HG02852 (cell line): ENCODE measurements around the gene ZNF205.

Source experiments
- ATAC-seq: cut with Tn5 transposase; IDR thresholded peaks from one replicate; pipeline ENCODE4 v1.9.1; 2021; ENCODE audit warnings: mild to moderate bottlenecking, moderate library complexity; ENCODE audit not compliant: unreplicated experiment

ZNF205 gene

GRCh38 chr16:3101018-3101840 is 11.2 kb upstream of the ZNF205 start:
- ATAC-seq = no peak

GRCh38 chr16:3101841-3102470 is 10.4 kb upstream of the ZNF205 start:
- ATAC-seq = no peak

- ATAC-seq = peak; percentile 75
Measured at GRCh38 chr16:3106205-3106928, 6.0 kb upstream of the ZNF205 start.

DNA sequence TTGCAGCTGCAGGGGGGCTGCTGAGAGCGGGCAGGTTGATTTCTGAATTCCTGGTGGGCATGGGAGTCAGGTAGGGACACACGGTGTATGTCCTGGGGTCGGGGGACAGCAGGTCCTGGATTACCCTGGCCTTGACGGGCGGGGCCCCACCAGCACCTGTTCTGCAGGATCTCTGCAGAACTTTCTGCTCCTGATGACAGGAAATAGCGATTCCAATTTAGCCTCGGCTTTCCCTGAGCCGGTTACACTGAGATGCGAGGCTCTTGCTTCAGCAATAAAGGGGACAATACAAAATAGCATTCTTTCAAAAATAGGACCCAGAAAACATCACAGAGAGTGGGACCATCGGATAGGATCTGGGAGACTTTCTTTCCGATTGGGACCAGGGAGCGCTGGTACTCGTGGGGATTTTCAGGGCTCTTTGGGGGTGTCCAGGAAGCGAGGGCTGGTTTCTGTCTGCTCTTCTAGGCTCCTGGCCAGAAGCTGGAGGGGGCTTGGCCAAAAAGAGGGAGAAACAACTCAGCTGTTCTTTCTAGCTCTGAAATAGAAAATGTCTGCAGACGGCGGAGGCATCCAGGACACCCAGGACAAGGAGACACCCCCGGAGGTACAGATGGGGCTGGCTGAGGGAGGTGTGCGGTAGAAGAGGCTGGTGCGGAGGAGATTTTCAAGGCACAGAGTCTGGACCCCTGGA is 642 bp downstream of the ZNF205 start:
- no peak for ATAC-seq

- no peak for ATAC-seq
Measured at GRCh38 chr16:3113765-3114479, 1.5 kb downstream of the ZNF205 start.

DNA sequence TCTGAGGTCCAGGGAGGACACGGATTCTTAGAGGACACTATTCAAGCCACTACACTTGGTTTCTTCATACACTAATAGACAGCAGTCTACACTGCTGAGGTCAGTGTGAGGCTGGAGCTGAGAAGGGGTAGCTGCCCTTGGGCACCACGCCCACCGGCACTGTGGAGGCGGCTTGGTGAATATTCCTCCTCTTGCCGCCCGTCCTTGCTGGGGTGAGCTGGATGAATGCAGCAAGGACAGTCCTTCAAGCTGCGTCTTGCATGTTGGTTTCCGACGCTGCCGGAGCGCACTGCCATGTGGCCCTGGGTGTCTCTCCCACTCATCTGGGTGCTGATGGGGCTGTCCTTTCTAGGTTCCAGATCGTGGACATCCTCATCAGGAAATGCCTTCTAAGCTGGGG is 2.6 kb downstream of the ZNF205 start:
- no peak for ATAC-seq

GRCh38 chr16:3115561-3115960 is 3.2 kb downstream of the ZNF205 start:
- ATAC-seq = no peak

- no peak for ATAC-seq
Measured at GRCh38 chr16:3118204-3118790, 5.9 kb downstream of the ZNF205 start.

DNA sequence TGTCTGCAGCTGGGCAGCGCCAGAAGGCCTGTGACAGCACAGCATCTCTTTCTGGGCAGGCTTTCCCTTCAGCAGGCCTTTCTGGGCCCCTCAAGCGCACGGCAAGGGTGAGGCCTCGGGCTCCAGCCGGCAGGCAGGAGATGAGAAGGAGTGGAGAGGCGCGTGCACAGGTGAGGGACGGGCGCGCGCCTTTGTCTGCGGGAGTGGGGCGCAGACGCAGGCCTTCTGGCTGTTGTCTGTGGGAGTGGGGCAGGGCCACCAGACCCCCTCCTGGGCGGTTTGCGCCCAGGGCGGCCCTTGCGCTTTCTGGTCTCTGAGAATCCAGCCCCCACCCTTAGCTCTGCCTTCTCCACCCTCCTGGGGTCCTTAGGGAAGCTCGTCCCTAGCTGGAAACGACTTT is 6.5 kb downstream of the ZNF205 start:
- no peak for ATAC-seq

DNA sequence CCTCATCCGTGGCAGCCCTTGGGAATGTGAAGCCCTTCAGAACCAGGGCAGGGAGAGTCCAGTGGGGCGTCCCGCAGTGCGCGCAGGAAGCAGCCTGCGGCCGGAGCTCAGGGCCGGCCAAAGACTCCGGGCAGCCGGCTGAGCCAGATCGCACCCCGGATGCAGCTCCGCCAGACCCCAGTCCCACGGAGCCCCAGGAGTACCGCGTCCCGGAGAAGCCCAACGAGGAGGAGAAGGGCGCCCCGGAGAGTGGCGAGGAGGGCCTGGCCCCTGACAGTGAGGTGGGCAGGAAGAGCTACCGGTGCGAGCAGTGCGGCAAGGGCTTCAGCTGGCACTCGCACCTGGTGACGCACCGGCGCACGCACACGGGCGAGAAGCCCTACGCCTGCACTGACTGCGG is 6.9 kb downstream of the ZNF205 start:
- ATAC-seq = no peak

GRCh38 chr16:3119701-3120408 is 7.5 kb downstream of the ZNF205 start:
- ATAC-seq = no peak

DNA sequence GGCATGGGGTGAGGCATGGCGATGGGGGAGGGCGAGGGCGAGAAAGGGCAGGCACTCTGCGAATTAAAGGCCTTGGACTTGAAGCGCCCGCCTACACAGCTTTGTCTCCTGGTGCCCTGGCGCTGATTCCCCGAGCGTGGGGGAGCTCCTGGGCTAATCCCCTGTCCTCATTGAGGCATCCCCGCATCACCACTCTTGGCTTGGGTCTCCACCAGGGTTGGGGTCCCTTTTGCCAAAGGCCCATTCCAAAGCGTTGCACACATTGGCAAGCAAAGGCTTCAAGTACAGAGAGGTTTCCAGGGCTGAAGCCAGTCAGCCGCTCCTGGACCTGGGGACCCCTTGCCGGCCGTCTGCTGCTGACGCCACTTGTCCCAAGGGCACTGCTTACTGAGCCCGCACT is 8.0 kb downstream of the ZNF205 start:
- no peak for ATAC-seq

DNA sequence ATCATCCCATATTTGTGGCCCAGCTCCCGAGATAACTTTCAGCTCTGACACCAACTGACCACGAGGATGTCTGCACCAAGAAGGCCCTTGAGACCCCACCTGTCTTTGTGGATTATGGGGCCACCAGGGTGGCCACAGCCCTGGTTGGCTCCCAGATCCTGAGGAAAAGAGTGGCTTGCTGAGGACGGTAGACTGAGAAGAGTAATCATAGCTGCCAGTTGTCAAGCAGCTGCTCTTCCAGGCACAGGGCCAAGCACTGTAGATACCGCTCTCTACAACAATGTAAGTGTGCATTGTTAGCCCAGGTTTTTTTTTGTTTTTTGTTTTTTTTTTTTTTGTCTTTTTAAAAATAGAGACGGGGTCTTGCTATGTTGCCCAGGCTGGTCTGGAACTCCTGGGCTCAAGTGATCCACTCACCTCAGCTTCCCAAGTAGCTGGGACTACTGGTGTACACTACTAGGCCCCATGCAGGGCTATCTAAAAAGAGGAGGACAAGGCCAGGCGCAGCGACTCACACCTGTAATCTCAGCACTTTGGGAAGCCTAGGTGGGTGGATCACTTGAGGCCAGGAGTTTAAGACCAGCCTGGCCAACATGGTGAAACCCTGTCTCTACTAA is 9.6 kb downstream of the ZNF205 start:
- ATAC-seq = no peak

DNA sequence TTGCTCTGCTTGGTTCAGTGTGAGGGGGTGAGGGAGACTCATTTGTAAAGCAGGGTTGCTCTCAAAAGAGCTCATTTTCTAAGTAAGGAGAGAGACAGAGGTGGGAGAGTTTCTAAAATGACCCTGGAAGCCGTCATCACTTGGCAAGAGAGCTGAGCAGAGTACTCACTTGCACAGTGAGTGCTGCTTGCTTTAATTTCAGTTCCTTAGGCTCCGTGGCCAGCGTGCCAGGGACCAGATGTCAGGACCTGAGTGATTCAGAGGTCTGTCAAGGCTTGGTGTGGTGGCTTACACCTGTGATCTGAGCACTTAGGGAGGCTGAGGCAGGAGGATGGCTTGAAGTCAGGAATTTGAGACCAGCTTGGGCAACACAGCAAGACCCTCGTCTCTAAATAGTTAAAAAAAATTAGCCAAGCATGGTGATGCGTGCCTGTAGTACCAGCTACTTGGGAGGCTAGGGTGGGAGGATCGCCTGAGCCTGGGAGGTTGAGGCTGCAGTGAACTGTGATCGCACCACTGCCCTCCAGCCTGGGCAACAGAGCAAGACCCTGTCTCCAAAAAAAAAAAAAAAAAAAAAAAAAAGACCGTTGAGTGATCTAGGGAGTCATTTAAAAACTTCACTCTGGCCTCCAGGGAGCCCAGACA is 10.7 kb downstream of the ZNF205 start:
- ATAC-seq = no peak

DNA sequence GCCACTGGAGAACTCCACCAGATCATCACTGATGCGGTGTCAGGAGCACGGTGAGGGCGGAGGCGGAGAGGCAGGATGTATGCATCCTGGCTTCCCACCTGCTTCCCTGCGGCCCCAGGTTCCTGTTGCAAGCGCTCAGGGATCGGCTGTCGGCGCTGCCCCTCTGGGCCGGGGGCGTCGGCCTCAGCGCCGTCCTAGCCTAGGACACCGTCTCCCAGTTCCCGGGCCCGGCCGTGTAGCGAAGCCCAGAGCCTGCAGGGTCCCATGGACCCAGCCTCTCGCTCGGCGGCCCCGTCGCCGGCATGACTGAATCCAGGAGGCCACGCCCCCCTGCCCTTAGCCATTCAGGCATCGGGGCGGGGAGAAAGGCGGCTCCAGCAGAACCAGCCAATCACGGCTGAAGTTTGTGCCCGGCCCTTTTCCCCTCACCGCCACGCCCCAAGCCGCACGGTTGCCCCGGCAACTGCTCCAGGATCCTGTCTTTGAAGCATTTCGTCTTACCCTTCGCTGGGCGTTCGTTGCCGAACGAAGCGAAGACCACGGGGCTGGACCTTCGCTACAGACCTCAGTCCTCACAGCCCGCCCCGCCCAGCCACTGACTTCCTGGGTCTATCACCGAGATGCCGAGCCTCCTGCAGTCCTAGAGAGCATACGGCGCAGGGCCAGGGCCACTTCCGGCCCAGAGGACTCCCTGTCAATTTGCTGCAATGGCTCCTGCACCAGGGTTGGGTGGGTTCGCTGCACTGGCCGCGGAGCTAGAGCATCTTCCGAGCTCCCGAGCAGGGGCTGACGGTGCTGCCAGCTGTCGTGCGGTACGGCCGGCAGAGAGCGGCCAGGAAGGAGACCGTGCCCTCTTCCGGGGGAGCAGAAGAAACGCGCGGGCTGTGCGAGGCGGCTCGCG is 11.8 kb downstream of the ZNF205 start:
- ATAC-seq = peak; percentile 84

- no peak for ATAC-seq
Measured at GRCh38 chr16:3127745-3128144, 15.4 kb downstream of the ZNF205 start.
